ENCODE results near the gene GALNT4. TPM values are rescaled to one million over a fixed set of nuclear protein-coding genes. Genes with fewer than 3 reads are reported as not detected.

The GALNT4 gene
- total RNA-seq, 5 donors from 2014 or later (not counting 1 experiment from before 2014, with no cell fraction given): 4.9 to 9.6 (median 6.5) TPM

DNA sequence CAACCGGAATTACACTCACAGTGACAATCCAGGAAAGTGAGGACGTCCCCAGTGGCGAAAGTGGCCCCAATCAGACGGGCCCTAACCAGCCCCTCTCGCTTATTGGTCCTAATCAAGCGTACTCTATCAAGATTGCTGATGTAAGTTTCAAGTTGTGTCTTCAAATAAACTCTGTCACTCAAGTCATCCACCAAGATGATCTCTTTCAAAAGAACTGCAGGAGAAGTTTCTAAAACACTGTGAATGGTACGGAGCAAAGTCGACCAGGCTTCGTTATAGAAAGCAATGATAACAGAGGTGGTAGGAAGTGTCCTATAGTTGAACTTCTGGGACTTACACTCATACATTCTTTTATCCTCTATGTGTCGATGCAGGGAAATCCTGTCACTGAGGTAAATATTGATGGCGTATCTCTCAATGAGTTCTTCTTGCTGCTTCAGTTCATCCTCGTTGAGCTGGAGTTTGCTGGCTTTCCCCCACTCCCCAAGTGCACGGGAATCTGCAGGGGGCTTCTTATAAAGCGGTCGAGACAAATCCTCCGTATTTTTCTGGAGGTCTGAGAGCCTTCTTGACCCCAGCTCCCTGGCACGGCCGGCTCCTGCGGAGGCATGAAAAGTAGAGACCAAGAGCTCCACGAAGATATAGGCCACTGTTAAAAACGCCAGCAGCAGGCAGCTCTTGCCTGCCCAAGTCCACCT lies 604 bp downstream of the GALNT4 start:
- H3K4me3 ChIP-seq (ENCODE audit: control insufficient read depth in 1 of 2, extremely low read depth in 1 of 2, low read length in 1 of 2): peak overlapping the region; percentile 85 to 89
- WGBS (ENCODE audit: insufficient coverage): 31% methylated on average over 11 of the region's 21 CpGs
- CTCF ChIA-PET: interaction anchor here (0.5 to 6.5 kb wide), 15 partner anchors 12 to 506 kb away, joined by 3 to 41 read pairs (median 4); no protein-coding TSS in a partner anchor
- no peaks in the 10 kb centered on the region for H3K27me3 ChIP-seq (replicated peaks in 1 of 2; ENCODE audit: control insufficient read depth in 2 of 2, extremely low read depth in 1 of 2, insufficient read depth in 2 of 2, low read length in 1 of 2)
- peak overlapping the region; percentile 90 to 95 (median 95) for H3K4me3 Mint-ChIP-seq
- H3K36me3 Mint-ChIP-seq: peaks cover 24% of the 10 kb centered on the region
- DNase-seq: peak in 2 of 35 experiments; percentile 8 to 19
- H3K27me3 Mint-ChIP-seq: no peaks in the 10 kb centered on the region
- H3K27ac Mint-ChIP-seq: peak overlapping the region; percentile 89 to 90
- H3K9me3 Mint-ChIP-seq: no peaks in the 10 kb centered on the region
- H3K4me1 Mint-ChIP-seq: peaks cover 38 to 66% (median 58%) of the 10 kb centered on the region in 3 donors
- no peaks in the 10 kb centered on the region for H3K9me3 ChIP-seq
- peak overlapping the region; percentile 81 for H3K27ac ChIP-seq (ENCODE audit: low read length)
- POLR2A ChIA-PET: interaction anchor here (0.5 to 1.4 kb wide), 7 partner anchors 10 to 992 kb away, joined by 3 to 5 read pairs (median 4); no protein-coding TSS in a partner anchor
- no peak for ATAC-seq (replicated peaks in 1 of 4)
- H3K4me1 ChIP-seq (ENCODE audit: control insufficient read depth in 1 of 2, extremely low read depth in 1 of 2, insufficient read depth in 2 of 2, low read length in 2 of 2): peaks cover 8 to 23% of the 10 kb centered on the region in 2 experiments
- H3K36me3 ChIP-seq (ENCODE audit: control insufficient read depth in 2 of 2, extremely low read depth in 1 of 2, insufficient read depth in 1 of 2, low read length in 1 of 2): no peaks in the 10 kb centered on the region

DNA sequence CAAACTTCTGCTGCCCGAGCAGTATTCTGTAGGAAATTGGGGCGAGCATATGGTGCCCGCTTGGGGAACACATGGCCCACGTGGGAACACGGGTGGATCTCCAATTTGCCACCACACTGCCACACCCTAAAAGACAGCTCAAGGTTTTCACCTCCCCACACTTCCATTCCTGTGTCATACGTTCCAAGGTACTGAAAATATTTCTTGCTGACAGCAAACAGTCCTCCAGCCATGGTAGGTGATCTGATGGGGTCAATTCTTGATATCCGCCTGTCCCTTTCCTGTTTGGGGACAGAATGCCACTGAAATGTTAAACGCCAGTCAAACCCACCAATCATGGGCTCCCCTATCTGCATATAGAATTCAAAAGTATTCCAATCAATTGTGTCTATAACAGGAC lies 1.2 kb downstream of the GALNT4 start:
- H3K36me3 Mint-ChIP-seq: peaks cover 29% of the 10 kb centered on the region
- ChIA-PET POLR2A (interaction anchor here in 1 of 2 donors (0.5 kb wide), 1 partner anchor 170 kb away, joined by 3 read pairs; no protein-coding TSS in a partner anchor), CTCF (interaction anchor here (0.6 to 6.5 kb wide), 4 partner anchors 52 to 62 kb away, joined by 3 to 41 read pairs (median 7); no protein-coding TSS in a partner anchor)
- no peaks in the 10 kb centered on the region for H3K27me3 ChIP-seq (replicated peaks in 1 of 2; ENCODE audit: control insufficient read depth in 2 of 2, extremely low read depth in 1 of 2, insufficient read depth in 2 of 2, low read length in 1 of 2)
- 95% methylated on average over 2 of the region's 8 CpGs for WGBS (ENCODE audit: insufficient coverage)
- no peaks in the 10 kb centered on the region for H3K9me3 Mint-ChIP-seq
- no peak overlapping the region for H3K4me3 ChIP-seq (ENCODE audit: control insufficient read depth in 1 of 2, extremely low read depth in 1 of 2, low read length in 1 of 2)
- H3K27me3 Mint-ChIP-seq: no peaks in the 10 kb centered on the region
- peak overlapping the region; percentile 48 to 90 for H3K27ac Mint-ChIP-seq
- ATAC-seq (replicated peaks in 1 of 4) (no peak), DNase-seq (no peak)
- peaks cover 8 to 23% of the 10 kb centered on the region in 2 experiments for H3K4me1 ChIP-seq (ENCODE audit: control insufficient read depth in 1 of 2, extremely low read depth in 1 of 2, insufficient read depth in 2 of 2, low read length in 2 of 2)
- H3K4me1 Mint-ChIP-seq: peaks cover 38 to 70% (median 61%) of the 10 kb centered on the region in 3 donors
- H3K9me3 ChIP-seq: no peaks in the 10 kb centered on the region
- H3K4me3 Mint-ChIP-seq: peak overlapping the region; percentile 90 to 95 (median 95)
- H3K36me3 ChIP-seq (ENCODE audit: control insufficient read depth in 2 of 2, extremely low read depth in 1 of 2, insufficient read depth in 1 of 2, low read length in 1 of 2): no peaks in the 10 kb centered on the region
- H3K27ac ChIP-seq (ENCODE audit: low read length): no peak overlapping the region

DNA sequence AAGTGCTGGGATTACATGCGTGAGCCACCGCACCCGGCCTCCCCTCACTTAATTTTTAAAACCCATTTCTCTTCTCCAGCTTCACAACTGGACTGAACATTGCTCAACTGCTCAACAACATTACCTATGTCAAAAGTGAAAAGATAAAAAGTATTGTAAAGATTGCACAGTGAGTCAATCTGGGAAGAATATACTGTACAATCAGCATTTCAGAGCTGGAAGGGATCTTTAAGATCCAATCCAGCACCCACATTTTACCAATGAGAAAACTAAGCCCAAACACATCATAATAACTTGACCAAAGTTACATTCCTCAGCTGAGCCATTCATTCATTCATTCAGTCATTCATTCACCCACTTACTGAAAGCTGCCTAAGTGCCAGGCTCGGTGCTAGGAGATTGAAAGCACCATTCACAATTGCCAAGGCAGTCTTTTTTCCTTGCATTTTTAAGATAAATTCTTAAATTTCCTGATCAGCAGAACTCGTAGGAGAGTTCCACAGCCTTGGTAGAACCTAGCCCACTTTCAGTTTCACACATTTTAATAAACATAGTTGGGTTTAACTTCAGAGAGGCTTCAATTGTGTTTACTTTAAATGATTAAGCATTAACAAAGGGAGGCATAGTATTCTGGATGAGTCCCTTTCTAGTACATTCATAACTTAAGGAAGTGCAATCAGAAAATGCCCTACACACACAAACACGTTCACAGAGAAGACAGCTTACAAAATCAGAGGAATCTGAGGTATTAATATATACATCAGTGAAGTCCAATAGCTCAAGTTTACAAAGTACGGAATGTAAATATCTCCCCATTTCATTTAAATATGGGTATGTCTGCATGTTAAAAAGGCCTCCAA lies 3.0 kb downstream of the GALNT4 start:
- Mint-ChIP-seq H3K4me1 (peaks cover 32 to 61% (median 60%) of the 10 kb centered on the region in 3 donors), H3K9me3 (no peaks in the 10 kb centered on the region), H3K4me3 (peak overlapping the region; percentile 34 to 60 (median 60)), H3K36me3 (peaks cover 29% of the 10 kb centered on the region), H3K27ac (no peak overlapping the region), H3K27me3 (no peaks in the 10 kb centered on the region)
- POLR2A ChIA-PET: interaction anchor here in 1 of 2 donors (0.6 kb wide), 1 partner anchor 458 kb away, joined by 3 read pairs; no protein-coding TSS in a partner anchor
- ATAC-seq (replicated peaks in 1 of 4) (no peak), DNase-seq (no peak)
- peaks cover 7 to 23% of the 10 kb centered on the region in 2 experiments for H3K4me1 ChIP-seq (ENCODE audit: control insufficient read depth in 1 of 2, extremely low read depth in 1 of 2, insufficient read depth in 2 of 2, low read length in 2 of 2)
- no peak overlapping the region for H3K27ac ChIP-seq (ENCODE audit: low read length)
- CTCF ChIA-PET: interaction anchor here (0.5 to 1.3 kb wide), 11 partner anchors 9 to 1329 kb away, joined by 3 to 5 read pairs (median 4); no protein-coding TSS in a partner anchor
- whole genome bisulfite sequencing (ENCODE audit: insufficient coverage): 100% methylated on average over 1 of the region's 7 CpGs
- H3K9me3 ChIP-seq: no peaks in the 10 kb centered on the region
- no peak overlapping the region for H3K4me3 ChIP-seq (ENCODE audit: control insufficient read depth in 1 of 2, extremely low read depth in 1 of 2, low read length in 1 of 2)
- no peaks in the 10 kb centered on the region for H3K36me3 ChIP-seq (ENCODE audit: control insufficient read depth in 2 of 2, extremely low read depth in 1 of 2, insufficient read depth in 1 of 2, low read length in 1 of 2)
- H3K27me3 ChIP-seq (replicated peaks in 1 of 2; ENCODE audit: control insufficient read depth in 2 of 2, extremely low read depth in 1 of 2, insufficient read depth in 2 of 2, low read length in 1 of 2): no peaks in the 10 kb centered on the region

GRCh38 chr12:89517720-89518119 lies 6.9 kb downstream of the GALNT4 start:
- no CpG with 5 or more reads among the region's 3 CpGs for WGBS (ENCODE audit: insufficient coverage)
- ATAC-seq (replicated peaks in 1 of 4) (no peak), DNase-seq (no peak)
- no peak overlapping the region for H3K4me3 ChIP-seq (ENCODE audit: control insufficient read depth in 1 of 2, extremely low read depth in 1 of 2, low read length in 1 of 2)
- H3K4me1 ChIP-seq (ENCODE audit: control insufficient read depth in 1 of 2, extremely low read depth in 1 of 2, insufficient read depth in 2 of 2, low read length in 2 of 2): peaks cover 3 to 6% of the 10 kb centered on the region in 2 experiments
- CTCF ChIA-PET: interaction anchor here in 1 of 2 donors (0.8 kb wide), 1 partner anchor 30 kb away, joined by 3 read pairs; no protein-coding TSS in a partner anchor
- no peaks in the 10 kb centered on the region for H3K36me3 ChIP-seq (ENCODE audit: control insufficient read depth in 2 of 2, extremely low read depth in 1 of 2, insufficient read depth in 1 of 2, low read length in 1 of 2)
- Mint-ChIP-seq H3K9me3 (no peaks in the 10 kb centered on the region), H3K36me3 (peaks cover 16% of the 10 kb centered on the region), H3K27me3 (no peaks in the 10 kb centered on the region), H3K4me1 (peaks cover 20 to 38% (median 37%) of the 10 kb centered on the region in 3 donors), H3K4me3 (no peak overlapping the region), H3K27ac (no peak overlapping the region)
- no peak overlapping the region for H3K27ac ChIP-seq (ENCODE audit: low read length)
- no peaks in the 10 kb centered on the region for H3K9me3 ChIP-seq
- H3K27me3 ChIP-seq (replicated peaks in 1 of 2; ENCODE audit: control insufficient read depth in 2 of 2, extremely low read depth in 1 of 2, insufficient read depth in 2 of 2, low read length in 1 of 2): no peaks in the 10 kb centered on the region
- POLR2A ChIA-PET: interaction anchor here (0.6 to 0.7 kb wide), 2 partner anchors 391 to 456 kb away, joined by 3 read pairs; no protein-coding TSS in a partner anchor

GRCh38 chr12:89516633-89517032 lies 8.0 kb downstream of the GALNT4 start:
- Mint-ChIP-seq H3K36me3 (peaks cover 14% of the 10 kb centered on the region), H3K9me3 (no peaks in the 10 kb centered on the region), H3K27ac (no peak overlapping the region), H3K4me3 (no peak overlapping the region), H3K27me3 (no peaks in the 10 kb centered on the region), H3K4me1 (peaks cover 12 to 28% (median 26%) of the 10 kb centered on the region in 3 donors)
- Histone ChIP-seq H3K27ac (ENCODE audit: low read length) (no peak overlapping the region), H3K36me3 (ENCODE audit: control insufficient read depth in 2 of 2, extremely low read depth in 1 of 2, insufficient read depth in 1 of 2, low read length in 1 of 2) (no peaks in the 10 kb centered on the region), H3K9me3 (no peaks in the 10 kb centered on the region), H3K4me3 (ENCODE audit: control insufficient read depth in 1 of 2, extremely low read depth in 1 of 2, low read length in 1 of 2) (no peak overlapping the region), H3K27me3 (replicated peaks in 1 of 2; ENCODE audit: control insufficient read depth in 2 of 2, extremely low read depth in 1 of 2, insufficient read depth in 2 of 2, low read length in 1 of 2) (no peaks in the 10 kb centered on the region), H3K4me1 (ENCODE audit: control insufficient read depth in 1 of 2, extremely low read depth in 1 of 2, insufficient read depth in 2 of 2, low read length in 2 of 2) (peaks cover 2 to 3% of the 10 kb centered on the region in 2 experiments)
- no peak for DNase-seq
- no peak for ATAC-seq (replicated peaks in 1 of 4)
- WGBS (ENCODE audit: insufficient coverage): 75% methylated on average over 4 of the region's 4 CpGs
- POLR2A ChIA-PET: no interaction called here
- CTCF ChIA-PET: interaction anchor here in 1 of 2 donors (0.6 to 0.8 kb wide), 2 partner anchors 46 to 1419 kb away, joined by 3 to 4 read pairs; no protein-coding TSS in a partner anchor

- 58% methylated on average over 1 of the region's 1 CpG for WGBS (ENCODE audit: insufficient coverage)
- no peak overlapping the region for H3K27ac Mint-ChIP-seq
- POLR2A ChIA-PET: no interaction called here
Measured at GRCh38 chr12:89514751-89515150, 9.8 kb downstream of the GALNT4 start.

More at GRCh38 chr12:89514751-89515150, 9.8 kb downstream of the GALNT4 start:
- Histone ChIP-seq H3K27me3 (replicated peaks in 1 of 2; ENCODE audit: control insufficient read depth in 2 of 2, extremely low read depth in 1 of 2, insufficient read depth in 2 of 2, low read length in 1 of 2) (no peaks in the 10 kb centered on the region), H3K27ac (ENCODE audit: low read length) (no peak overlapping the region), H3K9me3 (no peaks in the 10 kb centered on the region), H3K4me1 (ENCODE audit: control insufficient read depth in 1 of 2, extremely low read depth in 1 of 2, insufficient read depth in 2 of 2, low read length in 2 of 2) (peaks cover 0 to 3% of the 10 kb centered on the region in 2 experiments), H3K4me3 (ENCODE audit: control insufficient read depth in 1 of 2, extremely low read depth in 1 of 2, low read length in 1 of 2) (no peak overlapping the region), H3K36me3 (ENCODE audit: control insufficient read depth in 2 of 2, extremely low read depth in 1 of 2, insufficient read depth in 1 of 2, low read length in 1 of 2) (no peaks in the 10 kb centered on the region)
- CTCF ChIA-PET: no interaction called here
- no peaks in the 10 kb centered on the region for H3K27me3 Mint-ChIP-seq
- H3K4me1 Mint-ChIP-seq: peaks cover 6 to 20% (median 14%) of the 10 kb centered on the region in 3 donors
- no peak for ATAC-seq (replicated peaks in 1 of 4)
- H3K36me3 Mint-ChIP-seq: peaks cover 14% of the 10 kb centered on the region
- H3K4me3 Mint-ChIP-seq: no peak overlapping the region
- no peak for DNase-seq
- H3K9me3 Mint-ChIP-seq: no peaks in the 10 kb centered on the region

Measured in T-cell (primary cell).